CD4-positive, CD25-positive, alpha-beta regulatory T cell (primary cell): ENCODE data around the gene UMPS. TPM values are rescaled to one million over a fixed set of nuclear protein-coding genes. Genes with fewer than 3 reads are reported as not detected.

Source experiments
- ATAC-seq, 2 donors: fragments of 150-1000 bp; cut with Tn5 transposase; one replicate each; pipeline ENCODE4 v1.10.0; 2021; ENCODE audit warnings: low read depth in 2 of 2, moderate number of reproducible peaks in 2 of 2, moderate library complexity in 1 of 2
- DNase-seq, 3 donors: peaks; one replicate each; pipeline versions ENCODE4 v3.0.0 to v3.0.0-alpha.2; 2012 to 2022; ENCODE audit warnings: mixed read lengths in 1 of 3
- H3K27ac ChIP-seq: one replicate; pipeline ENCODE4 v1.7.0; 2013; ENCODE audit warnings: mild to moderate bottlenecking, low read length; ENCODE audit not compliant: insufficient read depth, poor library complexity, severe bottlenecking
- H3K27me3 ChIP-seq: one replicate; pipeline ENCODE4 v1.7.0; 2013; ENCODE audit warnings: low read length; ENCODE audit not compliant: control insufficient read depth, insufficient read depth
- H3K36me3 ChIP-seq: one replicate; pipeline ENCODE4 v1.7.0; 2013; ENCODE audit warnings: mild to moderate bottlenecking, low read length, moderate library complexity; ENCODE audit not compliant: control insufficient read depth, insufficient read depth
- H3K4me1 ChIP-seq: 2 replicates; pipeline ENCODE4 v1.7.0; 2013; ENCODE audit warnings: mild to moderate bottlenecking, low read length; ENCODE audit not compliant: insufficient read depth, control insufficient read depth, poor library complexity, severe bottlenecking
- H3K4me3 ChIP-seq: one replicate; pipeline ENCODE4 v1.7.0; 2013; ENCODE audit warnings: low read depth, mild to moderate bottlenecking, low read length, moderate library complexity
- H3K9me3 ChIP-seq, 2 experiments: 1 replicate in 1 of 2; 2 replicates in 1 of 2; pipeline ENCODE4 v1.7.0; 2013; ENCODE audit warnings: low read length in 2 of 2, mild to moderate bottlenecking in 1 of 2, moderate library complexity in 1 of 2; ENCODE audit not compliant: control insufficient read depth in 2 of 2
- H3K27ac Mint-ChIP-seq, 3 donors: one replicate each; pipeline ENCODE4 v1.8.0; 2020 to 2022; ENCODE audit warnings: mild to moderate bottlenecking in 3 of 3, mixed read lengths in 3 of 3, moderate library complexity in 2 of 3
- H3K27me3 Mint-ChIP-seq: one replicate; pipeline ENCODE4 v1.8.0; 2022; ENCODE audit warnings: mild to moderate bottlenecking, mixed read lengths
- H3K36me3 Mint-ChIP-seq: one replicate; pipeline ENCODE4 v1.8.0; 2020; ENCODE audit warnings: mixed read lengths
- H3K4me1 Mint-ChIP-seq, 4 donors: one replicate each; pipeline ENCODE4 v1.8.0; 2020 to 2022; ENCODE audit warnings: mixed read lengths in 4 of 4, mild to moderate bottlenecking in 1 of 4
- H3K4me3 Mint-ChIP-seq, 4 donors: one replicate each; pipeline ENCODE4 v1.8.0; 2020 to 2022; ENCODE audit warnings: mild to moderate bottlenecking in 4 of 4, mixed read lengths in 4 of 4, moderate library complexity in 3 of 4
- H3K9me3 Mint-ChIP-seq, 7 donors: one replicate each; pipeline ENCODE4 v1.8.0; 2020 to 2022; ENCODE audit warnings: mixed read lengths in 7 of 7, mild to moderate bottlenecking in 3 of 7, moderate library complexity in 2 of 7
- polyA plus RNA-seq, 4 donors: library from polyadenylated mRNA; unstranded; fragments of 300-500 nt; fragmentation: Illumina TruSeq; gene quantifications; one replicate each; pipeline ENCODE4 v1.2.3, GENCODE V29; 2021
- total RNA-seq: library from RNA; stranded (reverse); gene quantifications from one replicate; pipeline ENCODE4 v1.2.3, GENCODE V29; 2022

Gene UMPS
- total and polyA plus RNA-seq, 5 donors from 2014 or later = 11.7 to 36.1 (median 23.3) TPM

- no peak overlapping the region for H3K4me3 Mint-ChIP-seq
- H3K27ac Mint-ChIP-seq = no peak overlapping the region
- H3K36me3 Mint-ChIP-seq = no peaks in the 10 kb centered on the region
- no peaks in the 10 kb centered on the region for H3K9me3 ChIP-seq
- ATAC-seq = peak; percentile 77 to 78
- DNase-seq = peak; percentile 40 to 79 (median 71)
- no peaks in the 10 kb centered on the region for H3K9me3 Mint-ChIP-seq
- peaks cover 11% of the 10 kb centered on the region for H3K27me3 Mint-ChIP-seq
- H3K4me1 ChIP-seq = no peaks in the 10 kb centered on the region
- no peak overlapping the region for H3K4me3 ChIP-seq
- H3K4me1 Mint-ChIP-seq = peaks cover 0 to 12% (median 6%) of the 10 kb centered on the region in 4 donors
- H3K36me3 ChIP-seq = no peaks in the 10 kb centered on the region
- H3K27me3 ChIP-seq = no peaks in the 10 kb centered on the region
- no peak overlapping the region for H3K27ac ChIP-seq
Measured at GRCh38 chr3:124688581-124689454, 41.4 kb upstream of the UMPS start.

- Mint-ChIP-seq H3K27ac (no peak overlapping the region), H3K9me3 (no peaks in the 10 kb centered on the region), H3K36me3 (peaks cover 9% of the 10 kb centered on the region), H3K27me3 (peaks cover 11% of the 10 kb centered on the region), H3K4me3 (no peak overlapping the region), H3K4me1 (peaks cover 0 to 6% (median 4%) of the 10 kb centered on the region in 4 donors)
- no peak overlapping the region for H3K4me3 ChIP-seq
- no peaks in the 10 kb centered on the region for H3K27me3 ChIP-seq
- H3K36me3 ChIP-seq = no peaks in the 10 kb centered on the region
- DNase-seq (no peak), ATAC-seq (no peak)
- H3K4me1 ChIP-seq = no peaks in the 10 kb centered on the region
- H3K9me3 ChIP-seq = no peaks in the 10 kb centered on the region
- H3K27ac ChIP-seq = no peak overlapping the region
Measured at GRCh38 chr3:124691599-124691998, 38.7 kb upstream of the UMPS start.

- Mint-ChIP-seq H3K9me3 (no peaks in the 10 kb centered on the region), H3K27me3 (no peaks in the 10 kb centered on the region), H3K36me3 (peaks cover 16% of the 10 kb centered on the region), H3K27ac (peak overlapping the region in 1 of 3 donors; percentile 65), H3K4me1 (no peaks in the 10 kb centered on the region), H3K4me3 (no peak overlapping the region)
- H3K27me3 ChIP-seq = no peaks in the 10 kb centered on the region
- ATAC-seq (no peak), DNase-seq (no peak)
- H3K9me3 ChIP-seq = no peaks in the 10 kb centered on the region
- no peaks in the 10 kb centered on the region for H3K36me3 ChIP-seq
- H3K4me3 ChIP-seq = no peak overlapping the region
- no peak overlapping the region for H3K27ac ChIP-seq
- H3K4me1 ChIP-seq = no peaks in the 10 kb centered on the region
Measured at GRCh38 chr3:124694486-124694885, 35.8 kb upstream of the UMPS start.

GRCh38 chr3:124695369-124695768, 34.9 kb upstream of the UMPS start:
- no peak for DNase-seq
- Histone ChIP-seq H3K27ac (no peak overlapping the region), H3K4me1 (no peaks in the 10 kb centered on the region), H3K27me3 (no peaks in the 10 kb centered on the region), H3K9me3 (no peaks in the 10 kb centered on the region), H3K4me3 (no peak overlapping the region), H3K36me3 (no peaks in the 10 kb centered on the region)
- Mint-ChIP-seq H3K36me3 (peaks cover 16% of the 10 kb centered on the region), H3K9me3 (no peaks in the 10 kb centered on the region), H3K27me3 (peaks cover 2% of the 10 kb centered on the region), H3K4me1 (no peaks in the 10 kb centered on the region), H3K27ac (peak overlapping the region in 1 of 3 donors; percentile 37), H3K4me3 (no peak overlapping the region)
- no peak for ATAC-seq

GRCh38 chr3:124696006-124696405, 34.2 kb upstream of the UMPS start:
- peaks cover 16% of the 10 kb centered on the region for H3K36me3 Mint-ChIP-seq
- ATAC-seq = no peak

GRCh38 chr3:124697302-124697701, 33.0 kb upstream of the UMPS start:
- ATAC-seq (no peak), DNase-seq (no peak)
- H3K27ac ChIP-seq = no peak overlapping the region
- H3K27me3 ChIP-seq = no peaks in the 10 kb centered on the region
- Mint-ChIP-seq H3K27ac (no peak overlapping the region), H3K27me3 (peaks cover 14% of the 10 kb centered on the region), H3K9me3 (no peaks in the 10 kb centered on the region), H3K36me3 (peaks cover 16% of the 10 kb centered on the region), H3K4me1 (no peaks in the 10 kb centered on the region), H3K4me3 (no peak overlapping the region)
- H3K4me1 ChIP-seq = no peaks in the 10 kb centered on the region
- no peaks in the 10 kb centered on the region for H3K36me3 ChIP-seq
- no peak overlapping the region for H3K4me3 ChIP-seq
- H3K9me3 ChIP-seq = no peaks in the 10 kb centered on the region

More at GRCh38 chr3:124696006-124696405, 34.2 kb upstream of the UMPS start:
- H3K9me3 ChIP-seq = no peaks in the 10 kb centered on the region
- H3K9me3 Mint-ChIP-seq = no peaks in the 10 kb centered on the region
- H3K27ac ChIP-seq = no peak overlapping the region
- DNase-seq = no peak
- H3K27me3 Mint-ChIP-seq = peaks cover 8% of the 10 kb centered on the region
- no peaks in the 10 kb centered on the region for H3K4me1 ChIP-seq
- H3K27ac Mint-ChIP-seq = peak overlapping the region in 1 of 3 donors; percentile 37
- no peaks in the 10 kb centered on the region for H3K27me3 ChIP-seq
- no peaks in the 10 kb centered on the region for H3K4me1 Mint-ChIP-seq
- no peaks in the 10 kb centered on the region for H3K36me3 ChIP-seq
- no peak overlapping the region for H3K4me3 Mint-ChIP-seq
- H3K4me3 ChIP-seq = no peak overlapping the region

GRCh38 chr3:124698030-124698770, 32.1 kb upstream of the UMPS start:
- H3K27me3 ChIP-seq = peaks cover 4% of the 10 kb centered on the region
- Mint-ChIP-seq H3K9me3 (no peaks in the 10 kb centered on the region), H3K36me3 (peaks cover 16% of the 10 kb centered on the region), H3K4me3 (no peak overlapping the region), H3K27me3 (peaks cover 21% of the 10 kb centered on the region), H3K27ac (no peak overlapping the region), H3K4me1 (no peaks in the 10 kb centered on the region)
- no peak for DNase-seq
- H3K36me3 ChIP-seq = no peaks in the 10 kb centered on the region
- H3K27ac ChIP-seq = no peak overlapping the region
- no peaks in the 10 kb centered on the region for H3K4me1 ChIP-seq
- H3K4me3 ChIP-seq = no peak overlapping the region
- no peaks in the 10 kb centered on the region for H3K9me3 ChIP-seq
- no peak for ATAC-seq
